ENCODE results near the gene MAGI2.
"Not testable (repeated sequence)": the region's sequence is repeated elsewhere in the genome, so short reads cannot be mapped to it uniquely, and the experiment has no call there.

The MAGI2 gene

DNA sequence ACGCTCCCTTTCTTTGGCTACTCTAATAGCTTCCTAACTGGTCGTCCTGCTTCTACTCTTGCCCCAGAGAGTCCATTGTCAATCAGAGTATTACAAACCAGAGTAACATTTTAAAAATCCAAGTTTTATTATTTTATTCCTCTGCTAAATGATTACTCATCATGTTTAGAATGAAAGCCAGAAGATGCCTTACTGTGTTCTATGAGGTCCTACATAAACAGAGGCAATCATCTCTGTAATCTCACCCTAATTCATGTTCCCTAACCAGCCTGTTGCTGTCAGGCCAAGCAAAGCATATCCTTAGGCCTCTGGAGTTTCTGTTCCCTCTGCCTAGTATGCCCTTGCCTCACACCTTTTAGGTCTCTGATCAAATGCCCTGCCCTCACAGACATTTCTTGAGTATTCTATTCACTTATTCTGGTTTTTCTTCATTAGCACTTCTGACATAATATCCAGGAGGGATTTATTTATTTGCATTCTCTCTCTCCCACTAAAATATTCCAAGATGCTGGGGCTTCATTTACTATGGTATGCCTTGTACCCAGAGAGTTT, 1157.3 kb downstream of the MAGI2 start:
- no peak for DNase-seq (ENCODE audit: low read depth)

DNA sequence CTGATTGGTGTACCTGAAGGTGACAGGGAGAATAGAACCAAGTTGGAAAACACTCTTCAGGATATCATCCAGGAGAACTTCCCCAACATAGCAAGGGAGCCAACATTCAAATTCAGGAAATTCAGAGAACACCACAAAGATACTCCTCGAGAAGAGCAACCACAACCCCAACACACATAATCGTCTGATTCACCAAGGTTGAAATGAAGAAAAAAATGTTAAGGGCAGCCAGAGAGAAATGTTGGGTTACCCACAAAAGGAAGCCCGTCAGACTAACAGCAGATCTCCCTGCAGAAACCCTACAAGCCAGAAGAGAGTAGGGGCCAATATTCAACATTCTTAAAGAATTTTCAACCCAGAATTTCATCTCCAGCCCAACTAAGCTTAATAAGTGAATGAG, 1164.0 kb downstream of the MAGI2 start:
- DNase-seq (ENCODE audit: low read depth) = not testable (repeated sequence)

DNA sequence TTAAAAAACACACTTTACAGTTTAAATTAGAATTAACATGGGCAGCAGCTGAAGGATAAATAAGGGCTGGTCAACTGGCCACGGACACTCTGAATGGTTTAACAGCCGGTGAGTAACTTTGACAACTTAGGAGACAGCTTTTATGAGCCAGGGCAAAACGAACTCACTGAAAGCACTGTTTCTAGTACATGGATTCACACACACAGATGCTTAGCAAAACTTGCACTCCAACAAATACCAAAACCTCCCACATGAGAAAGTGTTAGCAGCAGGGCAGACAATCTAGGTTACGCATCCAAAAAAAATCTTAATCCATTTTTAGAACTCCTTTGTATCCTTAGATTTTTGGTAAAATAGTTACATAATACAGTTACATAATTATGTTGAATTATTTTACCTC, 1168.5 kb downstream of the MAGI2 start:
- no peak for DNase-seq (ENCODE audit: low read depth)

DNA sequence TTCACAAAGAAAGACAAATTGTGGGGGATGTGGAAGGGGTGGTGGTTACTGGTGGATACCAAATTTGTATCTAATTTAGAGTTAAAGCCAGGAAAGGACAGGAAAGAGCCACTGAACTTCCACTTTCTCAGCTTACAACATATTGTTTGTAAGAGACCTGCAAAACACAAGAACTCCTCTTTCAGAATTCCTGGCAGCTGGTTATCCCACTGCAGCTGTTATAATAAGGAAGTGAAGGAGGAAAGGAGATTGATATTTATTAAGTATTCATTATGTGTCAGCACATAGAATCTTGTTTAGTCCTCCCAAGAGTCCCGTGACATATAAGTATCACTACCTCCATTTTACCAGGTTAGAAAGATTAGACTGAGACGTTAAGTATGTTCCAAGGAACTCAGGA, 1173.2 kb downstream of the MAGI2 start:
- no peak for DNase-seq (ENCODE audit: low read depth)

DNA sequence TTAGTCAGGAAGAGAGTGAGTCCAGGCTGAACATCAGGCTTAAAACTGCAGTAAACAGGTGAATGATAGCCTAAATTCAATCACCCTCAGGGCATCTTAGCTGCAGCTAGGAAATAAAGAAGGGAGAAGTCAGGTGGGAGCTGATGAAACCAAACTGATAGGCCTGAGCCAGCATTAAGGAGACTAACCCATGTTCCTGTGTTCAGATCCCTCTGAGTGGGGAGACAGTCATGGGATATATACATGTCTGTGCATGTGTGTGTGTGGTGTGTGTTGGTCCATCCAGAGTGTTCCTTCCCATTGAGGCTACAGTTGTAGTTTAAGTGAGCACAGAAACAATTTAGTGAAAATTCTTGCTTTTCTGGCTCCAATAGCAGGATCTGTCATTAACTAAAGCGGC, 1174.0 kb downstream of the MAGI2 start:
- DNase-seq (ENCODE audit: low read depth) = no peak

DNA sequence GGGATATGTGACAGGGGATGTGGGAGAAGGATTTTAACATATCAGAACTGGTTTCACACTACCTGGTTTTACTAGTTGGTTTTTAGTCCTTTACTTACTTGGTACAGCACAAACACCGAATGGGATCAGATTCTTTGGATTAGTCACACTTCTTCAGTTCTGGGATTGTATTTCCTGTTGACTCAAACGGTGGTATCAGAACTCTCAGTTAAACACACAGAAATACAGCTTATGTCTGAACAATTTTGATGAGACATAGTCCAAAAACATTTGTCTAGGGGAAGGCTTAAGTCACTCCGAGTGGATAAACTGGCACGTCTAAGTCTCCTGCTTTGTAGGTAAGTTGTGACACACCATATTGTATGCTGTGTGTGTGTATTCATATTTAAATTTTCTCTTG, 1174.4 kb downstream of the MAGI2 start:
- DNase-seq (ENCODE audit: low read depth) = no peak

DNA sequence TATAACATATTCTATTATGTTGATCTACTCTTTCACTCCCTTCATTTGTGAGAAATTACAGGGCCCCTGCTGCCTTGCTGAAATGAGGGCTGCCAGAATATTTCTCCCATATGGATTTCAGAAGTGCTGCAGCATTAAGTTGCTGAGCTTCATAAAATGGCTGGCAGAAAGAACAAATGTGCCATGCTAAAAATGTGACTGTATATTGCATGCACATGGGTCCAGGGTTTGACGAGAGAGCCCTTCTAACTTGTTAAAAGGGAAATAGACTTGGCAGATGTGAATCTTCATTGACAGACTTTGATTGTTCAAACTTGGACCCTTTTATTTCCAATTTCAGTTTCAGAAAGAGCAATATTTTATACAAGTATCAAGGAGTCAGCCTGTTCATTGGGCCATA, 1186.3 kb downstream of the MAGI2 start:
- DNase-seq (ENCODE audit: low read depth) = no peak

DNA sequence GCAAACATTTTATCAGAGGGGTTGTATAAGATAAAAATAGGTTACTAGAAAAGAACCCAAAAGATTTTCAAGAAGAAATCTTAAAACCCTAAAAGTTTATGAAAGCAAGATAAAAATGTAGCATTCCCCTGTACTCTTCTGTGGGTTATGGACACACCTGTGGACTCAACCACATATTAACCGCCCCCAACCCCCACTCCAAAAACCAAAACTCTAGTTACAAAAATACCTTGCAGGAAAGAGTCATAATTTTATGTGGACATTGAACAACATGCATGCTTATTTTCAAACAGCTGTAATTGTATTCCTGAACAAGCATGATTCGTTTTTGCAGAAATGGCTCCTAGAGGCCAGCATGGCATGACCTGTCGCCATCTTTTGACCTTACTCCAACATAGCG, 1188.0 kb downstream of the MAGI2 start:
- no peak for DNase-seq (ENCODE audit: low read depth)

DNA sequence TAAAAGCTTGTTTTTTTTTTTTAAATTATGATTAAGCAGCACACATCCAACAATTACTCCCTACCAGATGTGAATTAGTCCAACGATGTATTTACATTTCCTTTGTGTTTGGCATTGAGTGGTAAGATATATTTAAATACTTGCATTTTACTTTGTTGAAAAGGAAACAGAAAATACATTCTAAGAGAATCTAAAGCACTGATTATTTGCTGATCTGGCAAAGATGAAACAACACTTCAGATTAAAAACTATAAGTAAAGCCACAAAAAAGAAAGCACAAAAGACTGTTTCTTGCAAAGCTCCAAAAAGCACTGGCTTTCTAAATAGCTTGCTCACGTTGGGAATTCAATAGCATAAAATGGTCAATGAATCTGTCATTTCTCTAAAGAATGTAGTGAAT, 1188.4 kb downstream of the MAGI2 start:
- no peak for DNase-seq (ENCODE audit: low read depth)

DNA sequence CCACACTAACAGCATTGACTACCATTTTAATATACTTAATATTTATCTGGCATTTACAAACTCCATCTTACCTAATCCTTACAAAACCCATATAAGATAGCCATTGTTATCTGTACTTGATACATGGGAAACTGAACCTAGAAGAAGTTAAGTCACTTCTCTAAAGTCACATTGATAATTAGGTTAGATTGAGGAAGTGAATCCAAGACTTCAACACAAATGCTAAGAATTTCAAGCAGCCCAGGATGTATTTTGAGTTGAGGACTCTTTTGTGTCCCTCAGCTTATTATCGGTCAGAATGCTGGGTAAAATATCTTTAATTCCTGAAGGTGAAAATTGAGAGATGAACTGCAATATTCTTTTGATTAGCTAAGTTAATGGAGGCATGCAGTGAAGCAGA, 1189.4 kb downstream of the MAGI2 start:
- no peak for DNase-seq (ENCODE audit: low read depth)

DNA sequence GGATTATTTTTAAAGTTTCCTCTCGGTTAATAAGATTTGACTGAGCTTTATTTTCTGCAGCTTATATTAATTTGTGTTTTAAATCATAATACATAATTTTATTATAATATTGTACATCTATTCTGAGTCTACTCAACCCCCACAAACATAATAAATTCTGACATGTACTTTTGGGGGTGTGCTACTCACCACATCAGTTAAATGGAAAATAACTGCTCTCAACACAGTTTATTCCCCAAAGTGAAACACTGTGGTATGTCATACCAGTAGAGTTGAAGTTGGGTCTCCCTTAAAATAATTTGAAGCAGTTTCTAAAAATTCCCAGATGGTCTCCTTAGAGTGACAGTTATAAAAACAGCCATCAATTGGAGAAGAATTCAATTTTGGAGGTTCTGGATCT, 1191.7 kb downstream of the MAGI2 start:
- no peak for DNase-seq (ENCODE audit: low read depth)

DNA sequence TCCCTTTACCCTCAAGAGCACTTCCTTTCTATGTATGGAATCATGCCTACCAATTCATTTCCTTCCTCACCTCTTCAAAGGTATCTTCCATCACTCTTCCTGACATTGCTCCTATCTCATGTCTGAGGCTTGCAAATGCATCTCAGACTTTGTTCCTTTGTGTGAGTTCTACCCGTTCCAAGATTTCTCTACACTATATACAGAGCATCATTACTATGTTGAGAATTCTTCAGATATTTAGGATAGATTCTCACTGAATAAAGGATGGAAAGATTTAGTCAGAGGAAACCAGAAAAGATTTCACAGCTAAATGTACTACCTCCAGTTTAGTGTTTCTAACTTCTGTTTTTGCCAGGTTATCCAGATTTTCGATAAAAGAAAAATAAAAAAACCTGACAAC, 1192.2 kb downstream of the MAGI2 start:
- DNase-seq (ENCODE audit: low read depth) = no peak

DNA sequence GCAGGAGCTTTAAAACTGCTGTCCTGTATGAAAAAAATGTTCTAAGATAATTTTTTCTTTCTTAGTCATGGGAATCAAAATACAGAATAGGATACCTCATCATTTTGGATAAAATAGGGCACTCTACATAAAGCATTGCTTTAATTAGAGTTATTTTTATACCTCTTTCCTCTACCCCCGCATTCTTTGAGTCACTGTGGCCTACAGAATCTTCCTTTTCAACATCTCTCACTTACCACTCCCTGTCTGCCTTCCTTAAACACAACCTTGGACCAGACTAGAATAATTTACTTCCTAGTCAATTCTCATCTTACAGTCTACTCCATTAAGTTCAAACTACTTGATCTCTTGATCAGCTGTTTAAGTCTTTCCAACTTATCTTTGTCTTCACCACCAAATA, 1192.6 kb downstream of the MAGI2 start:
- DNase-seq (ENCODE audit: low read depth) = no peak

DNA sequence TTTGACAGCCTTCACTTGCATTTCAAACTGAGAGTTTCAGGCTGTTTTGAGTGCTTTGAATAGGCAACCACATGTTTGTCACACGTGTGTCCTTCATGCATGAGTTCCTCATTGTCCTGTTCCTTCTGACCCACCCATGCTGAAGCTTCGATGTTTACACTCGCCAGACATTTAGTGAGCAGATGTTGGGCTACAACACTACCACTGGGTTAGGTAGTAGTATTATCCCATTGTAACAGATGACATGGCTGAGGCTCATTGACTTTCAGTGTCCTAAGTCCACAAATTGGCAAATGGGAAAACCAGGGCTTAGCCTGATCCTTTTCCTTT, 1198.8 kb downstream of the MAGI2 start:
- DNase-seq (ENCODE audit: low read depth) = no peak

DNA sequence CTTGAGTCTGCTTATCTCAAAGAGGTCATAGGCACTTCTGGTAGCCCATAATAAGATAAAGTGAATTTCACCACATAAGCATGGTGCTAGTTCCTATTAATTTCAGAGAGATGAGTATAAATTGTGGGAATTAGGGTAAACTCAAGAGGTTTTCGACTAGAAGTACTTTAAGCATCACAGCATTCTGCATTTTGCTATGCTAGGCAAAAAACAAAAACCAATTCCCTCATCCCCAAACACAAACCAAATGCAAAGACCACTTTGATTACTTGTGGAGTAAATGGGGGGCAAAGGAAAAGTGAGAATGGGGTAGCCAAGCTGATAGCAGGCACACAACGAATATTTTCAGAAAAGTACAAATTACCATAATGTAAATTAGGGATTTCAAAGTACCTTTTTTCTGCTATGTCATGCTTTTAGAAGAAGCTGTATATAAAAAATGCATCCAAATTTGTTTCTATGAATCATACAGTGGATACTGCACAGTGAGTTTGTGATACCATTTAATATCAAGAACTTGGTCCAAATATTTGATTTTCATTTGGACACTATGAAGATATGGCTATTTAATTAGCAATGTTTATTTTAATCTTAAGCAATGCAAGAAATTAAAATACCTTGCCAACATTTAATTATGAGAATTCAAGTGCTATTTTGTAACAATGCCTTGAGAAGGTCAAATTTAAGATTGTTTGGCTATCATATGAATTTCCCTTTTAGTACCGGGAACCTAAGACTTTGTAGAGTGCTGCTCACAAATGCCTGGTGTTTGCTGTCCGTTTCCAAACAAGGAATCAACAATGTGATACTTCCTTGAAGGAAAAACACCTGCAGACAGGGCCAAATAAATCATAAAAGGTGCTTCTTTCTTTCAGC, 1199.4 kb downstream of the MAGI2 start:
- DNase-seq (ENCODE audit: low read depth) = no peak

DNA sequence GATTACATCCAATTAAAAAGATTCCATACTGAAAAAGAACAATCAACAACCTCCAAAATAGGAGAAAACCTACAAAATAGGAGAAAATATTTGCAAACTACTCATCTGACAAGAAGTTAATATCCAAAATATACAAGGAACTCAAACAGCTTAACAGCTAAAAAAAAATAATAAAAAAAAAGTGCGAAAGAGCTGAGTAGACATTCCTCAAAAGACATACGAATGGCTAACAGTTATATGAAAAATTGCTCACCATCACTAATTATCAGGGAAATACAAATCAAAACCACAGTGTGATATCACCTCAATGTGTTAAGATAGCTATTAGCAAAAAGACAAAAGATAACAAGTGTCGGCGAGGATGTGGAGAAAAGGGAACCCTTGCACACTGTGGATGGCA, 1204.6 kb downstream of the MAGI2 start:
- DNase-seq (ENCODE audit: low read depth) = no peak

DNA sequence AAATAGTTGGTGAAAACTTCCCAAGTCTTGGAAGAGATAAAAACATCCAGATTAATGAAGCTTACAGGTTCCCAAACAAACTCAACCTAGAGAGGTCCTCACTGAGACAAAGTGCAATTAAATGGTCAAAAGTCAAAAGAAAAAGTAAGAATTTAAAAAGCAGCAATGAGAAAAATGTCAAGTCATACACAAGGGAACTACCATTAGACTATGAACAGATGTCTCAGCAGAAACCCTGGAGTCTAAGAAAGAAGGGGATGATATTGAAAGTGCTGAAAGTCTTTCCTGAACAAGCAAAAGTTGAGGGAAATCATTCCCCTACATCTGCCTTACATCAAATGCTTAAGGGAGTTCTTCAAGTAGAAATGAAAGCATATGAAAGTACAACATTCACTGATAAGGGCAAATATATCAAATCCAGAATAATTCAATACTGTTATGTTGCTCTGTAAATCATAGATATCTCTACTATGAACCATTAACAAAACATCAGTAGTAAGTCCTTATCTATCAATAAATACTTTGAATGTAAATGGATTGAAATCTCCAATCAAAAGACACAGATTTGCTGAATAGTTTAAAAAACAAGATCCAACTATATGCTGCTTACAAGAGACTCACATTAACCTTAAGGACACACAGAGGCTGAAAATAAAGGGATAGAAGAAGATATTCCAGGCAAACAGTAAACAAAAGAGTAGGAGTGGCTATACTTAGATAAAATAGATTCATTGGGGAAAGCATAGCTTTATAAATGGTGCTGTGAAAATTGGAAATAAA, 1205.4 kb downstream of the MAGI2 start:
- DNase-seq (ENCODE audit: low read depth) = no peak

DNA sequence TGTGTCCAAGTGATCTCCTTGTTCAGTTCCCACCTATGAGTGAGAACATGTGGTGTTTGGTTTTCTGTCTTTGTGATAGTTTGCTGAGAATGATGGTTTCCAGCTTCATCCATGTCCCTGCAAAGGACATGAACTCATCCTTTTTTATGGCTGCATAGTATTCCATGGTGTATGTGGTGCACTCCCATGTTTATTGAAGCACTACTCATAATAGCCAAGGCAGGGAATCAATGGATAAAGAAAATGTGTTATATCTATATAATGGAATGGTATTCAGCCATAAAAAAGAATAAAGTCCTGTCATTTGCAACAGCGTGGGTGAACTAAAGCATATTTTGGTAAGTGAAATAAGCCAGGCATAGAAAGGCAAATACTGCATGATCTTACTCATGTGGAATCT, 1213.3 kb downstream of the MAGI2 start:
- DNase-seq (ENCODE audit: low read depth) = not testable (repeated sequence)

DNA sequence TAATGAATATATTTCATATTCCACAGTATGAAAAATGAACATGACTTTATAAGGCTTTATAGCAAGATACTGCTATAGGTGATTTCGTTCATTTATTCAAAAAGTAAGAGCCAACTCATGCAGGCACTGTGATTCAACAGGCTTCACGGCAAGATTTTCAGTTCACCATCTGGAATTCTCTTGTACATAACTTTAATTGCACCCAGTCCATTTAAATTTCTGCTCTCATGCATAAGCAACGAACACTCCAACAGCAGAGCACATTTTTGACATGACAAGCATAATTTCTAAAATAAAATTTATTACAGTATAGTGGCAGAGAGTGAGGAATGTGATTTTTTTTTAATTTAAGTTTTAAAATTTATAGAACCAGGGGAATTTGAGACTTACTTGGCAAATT, 1218.8 kb downstream of the MAGI2 start:
- no peak for DNase-seq (ENCODE audit: low read depth)

DNA sequence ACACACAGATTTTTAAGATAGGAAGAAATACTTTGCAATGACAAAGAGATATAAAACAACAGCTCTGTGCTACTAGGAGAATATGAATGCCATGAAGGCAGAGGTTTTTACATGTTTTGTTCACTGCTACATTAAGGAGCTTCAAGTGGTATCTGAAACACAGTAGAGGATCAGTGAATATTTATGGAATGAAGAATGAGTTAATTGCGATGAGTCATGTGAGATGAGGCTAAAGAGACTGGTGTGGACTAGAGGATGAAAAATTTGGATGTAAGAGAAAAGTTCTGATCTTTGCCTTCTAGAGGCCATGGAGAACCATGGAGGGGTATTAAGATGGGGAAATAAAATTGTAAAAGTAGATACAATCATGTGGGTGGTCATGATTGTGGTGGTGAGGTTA, 1220.7 kb downstream of the MAGI2 start:
- no peak for DNase-seq (ENCODE audit: low read depth)

DNA sequence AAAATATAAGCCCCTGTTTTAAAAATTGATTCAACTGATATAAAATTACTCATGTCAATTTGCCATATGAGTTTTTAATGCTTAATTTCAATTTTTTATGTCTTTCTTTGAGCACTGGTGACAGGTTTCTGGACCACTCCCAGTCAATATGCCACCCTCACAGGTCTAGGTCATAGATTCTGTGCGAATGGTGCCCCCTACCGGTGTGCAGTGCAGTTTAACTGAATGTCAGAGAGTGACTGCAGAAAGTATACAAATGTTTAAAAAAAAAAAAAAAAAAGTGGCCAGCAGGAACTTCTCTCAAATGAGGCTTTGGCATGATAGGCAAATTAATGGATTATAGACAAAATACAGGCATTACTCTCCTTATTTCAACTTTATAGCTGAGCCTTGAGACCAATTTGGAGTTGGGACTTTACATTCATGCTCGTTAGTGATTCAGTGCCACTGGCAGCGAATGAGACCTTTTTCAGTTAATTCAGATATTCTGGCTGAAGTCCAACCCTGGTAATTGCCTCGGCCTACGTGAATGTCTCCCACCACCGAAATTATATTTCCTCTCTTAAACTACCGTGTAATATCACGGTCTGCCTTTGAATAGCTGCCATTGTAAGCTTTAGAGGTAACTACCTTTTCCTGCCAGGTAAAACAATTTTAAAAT, 1227.3 kb downstream of the MAGI2 start:
- no peak for DNase-seq (ENCODE audit: low read depth)

DNA sequence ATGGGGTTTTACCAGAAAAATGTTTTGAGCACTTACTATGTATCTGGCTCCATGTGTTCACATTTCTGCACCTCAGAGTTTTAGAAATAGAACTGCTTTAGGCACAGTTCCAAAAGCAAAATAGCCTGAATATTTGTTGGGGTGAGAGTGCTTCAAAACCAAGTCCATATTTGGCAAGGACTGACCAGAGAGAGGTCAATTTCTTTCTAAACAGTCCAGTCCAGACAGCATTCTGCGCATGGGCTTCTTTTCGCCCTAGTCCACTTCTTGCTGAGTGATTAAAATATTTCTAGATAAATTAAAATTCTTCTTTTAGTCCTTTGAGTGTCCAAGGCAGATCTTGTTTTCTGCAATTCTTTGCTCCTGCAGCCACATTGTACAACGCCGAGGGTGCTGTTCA, 1227.9 kb downstream of the MAGI2 start:
- no peak for DNase-seq (ENCODE audit: low read depth)

DNA sequence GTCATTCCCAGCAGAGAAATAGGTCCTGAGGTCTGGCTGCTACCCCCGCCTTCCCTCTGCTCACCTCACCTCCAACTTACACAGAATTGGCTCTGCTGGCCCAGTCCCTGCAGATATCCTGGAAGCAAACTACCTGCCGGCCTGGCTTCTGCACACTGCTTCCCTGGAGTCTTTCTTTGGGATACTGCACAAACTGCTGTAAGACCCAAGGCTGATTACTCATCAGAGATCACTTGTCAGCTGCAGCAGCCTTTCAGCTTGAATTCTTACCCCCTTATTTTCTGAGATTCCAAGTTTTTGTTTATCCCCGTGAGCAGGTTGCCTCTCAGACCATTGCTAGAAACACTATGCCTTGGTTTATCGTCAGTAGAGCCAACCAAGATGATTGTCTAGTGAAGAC, 1228.5 kb downstream of the MAGI2 start:
- no peak for DNase-seq (ENCODE audit: low read depth)
